ENCODE measurements around the gene TMEM25.
"Not testable (repeated sequence)": the region's sequence is repeated elsewhere in the genome, so short reads cannot be mapped to it uniquely, and the experiment has no call there.

TMEM25 gene

GRCh38 chr11:118532852-118533768 lies 2.1 kb downstream of the TMEM25 start:
- no peak for DNase-seq (ENCODE audit: low spot score)

DNA sequence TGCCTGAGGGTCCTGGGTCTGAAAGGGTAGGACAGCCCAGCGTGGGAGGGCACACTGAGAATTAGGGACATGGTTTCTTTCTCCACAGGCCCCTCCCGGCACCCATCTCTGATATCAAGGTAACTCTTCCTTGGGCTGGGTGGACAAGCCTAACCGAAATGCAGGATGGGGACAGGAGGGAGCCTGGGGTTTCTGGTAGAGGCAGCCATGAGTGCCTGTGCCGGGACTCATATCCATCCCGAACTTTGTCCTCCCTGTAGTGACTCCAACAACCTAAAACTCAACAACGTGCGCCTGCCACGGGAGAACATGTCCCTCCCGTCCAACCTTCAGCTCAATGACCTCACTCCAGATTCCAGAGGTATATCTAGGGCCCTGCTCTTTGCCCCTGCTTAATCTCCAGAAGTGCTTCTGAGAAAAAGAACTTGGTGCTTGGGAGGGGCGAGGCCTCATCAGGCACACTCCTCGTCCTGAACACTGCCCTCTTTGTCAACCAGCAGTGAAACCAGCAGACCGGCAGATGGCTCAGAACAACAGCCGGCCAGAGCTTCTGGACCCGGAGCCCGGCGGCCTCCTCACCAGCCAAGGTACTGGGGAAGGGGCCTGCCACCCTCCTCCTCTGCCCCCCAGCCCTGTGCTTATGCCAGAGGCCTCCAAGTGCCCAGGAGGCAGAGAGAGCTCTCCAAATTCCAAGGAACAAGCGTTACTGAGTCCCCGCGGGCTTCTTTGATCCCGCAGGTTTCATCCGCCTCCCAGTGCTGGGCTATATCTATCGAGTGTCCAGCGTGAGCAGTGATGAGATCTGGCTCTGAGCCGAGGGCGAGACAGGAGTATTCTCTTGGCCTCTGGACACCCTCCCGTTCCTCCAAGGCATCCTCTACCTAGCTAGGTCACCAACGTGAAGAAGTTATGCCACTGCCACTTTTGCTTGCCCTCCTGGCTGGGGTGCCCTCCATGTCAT lies 3.1 kb downstream of the TMEM25 start:
- no peak for DNase-seq (ENCODE audit: low spot score)

- DNase-seq (ENCODE audit: low spot score), result no peak
These were observed 4.3 kb downstream of the TMEM25 start for GRCh38 chr11:118535261-118535660.

DNA sequence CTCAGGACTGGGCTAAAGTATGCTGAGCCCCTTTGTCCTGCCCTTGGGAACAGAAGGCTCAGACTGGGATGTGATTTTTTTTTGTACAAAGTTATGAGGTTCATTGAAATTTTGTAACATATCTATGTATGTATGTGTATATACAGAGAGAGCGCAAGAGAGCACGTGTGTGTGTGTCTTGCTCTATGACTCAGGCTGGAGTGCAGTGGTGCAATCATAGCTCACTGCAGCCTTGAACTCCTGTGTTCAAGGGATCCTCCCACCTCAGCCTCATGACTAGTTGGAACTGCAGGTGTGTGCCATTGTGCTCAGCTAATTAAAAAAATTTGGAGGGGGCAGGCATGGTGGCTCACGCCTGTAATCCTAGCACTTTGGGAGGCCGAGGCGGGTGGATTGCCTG lies 5.7 kb downstream of the TMEM25 start:
- no peak for DNase-seq (ENCODE audit: low spot score)

DNA sequence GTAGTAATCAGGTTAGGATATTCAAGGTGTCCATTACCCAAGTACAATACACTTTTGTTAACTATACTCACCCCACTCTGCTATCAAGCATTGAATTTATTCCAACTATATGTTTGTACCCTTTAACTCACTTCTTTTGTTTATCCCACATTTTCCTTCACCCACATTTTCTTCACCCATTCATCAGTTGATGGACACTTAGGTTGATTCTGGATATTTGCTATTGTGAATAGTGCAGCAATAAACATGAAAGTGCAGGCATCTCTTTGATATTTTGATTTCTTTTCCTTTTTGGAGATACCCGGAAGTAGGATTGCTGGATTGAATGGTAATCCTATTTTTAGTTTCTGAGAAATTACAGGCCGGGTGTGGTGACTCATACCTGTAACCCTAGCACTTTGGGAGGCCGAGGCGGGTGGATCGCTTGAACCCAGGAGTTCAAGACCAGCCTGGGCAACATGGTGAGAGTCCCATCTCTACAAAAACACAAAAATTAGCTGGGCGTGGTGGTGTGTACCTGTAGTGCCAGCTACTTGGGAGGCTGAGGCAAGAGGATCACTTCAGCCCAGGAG lies 6.5 kb downstream of the TMEM25 start:
- DNase-seq (ENCODE audit: low spot score), result no peak

- no peak for DNase-seq (ENCODE audit: low spot score)
These were observed 13.1 kb downstream of the TMEM25 start for GRCh38 chr11:118544010-118544646.

- no peak for DNase-seq (ENCODE audit: low spot score)
These were observed 13.6 kb downstream of the TMEM25 start for GRCh38 chr11:118544647-118545010.

- no peak for DNase-seq (ENCODE audit: low spot score)
These were observed 14.5 kb downstream of the TMEM25 start for GRCh38 chr11:118545533-118545932.

- DNase-seq (ENCODE audit: low spot score), result no peak
These were observed 16.1 kb downstream of the TMEM25 start for GRCh38 chr11:118547132-118547531.

- DNase-seq (ENCODE audit: low spot score), result no peak
These were observed 21.3 kb downstream of the TMEM25 start for GRCh38 chr11:118552341-118552740.

GRCh38 chr11:118560806-118561205 lies 29.8 kb downstream of the TMEM25 start:
- no peak for DNase-seq (ENCODE audit: low spot score)

DNA sequence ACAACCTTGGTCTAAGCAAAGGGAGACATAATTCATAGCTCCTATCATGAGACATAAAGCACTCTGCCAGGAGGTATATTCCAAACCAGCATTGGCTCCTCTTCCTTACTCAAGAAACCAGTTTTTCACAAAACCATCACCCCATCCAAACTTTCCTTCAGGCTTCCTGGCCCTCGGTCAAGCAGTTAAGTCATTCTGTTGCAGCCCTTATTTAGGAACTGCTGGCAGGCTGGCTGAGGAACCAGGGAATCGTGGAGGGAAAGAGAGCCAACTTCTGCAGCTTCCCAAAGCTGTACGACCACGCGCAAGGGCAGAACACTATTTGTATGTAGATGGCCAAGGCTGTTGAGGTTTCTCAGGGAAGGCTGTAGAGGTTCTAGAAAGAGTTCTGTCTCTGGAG lies 34.1 kb downstream of the TMEM25 start:
- peak; percentile 64 for DNase-seq (ENCODE audit: low spot score)

DNA sequence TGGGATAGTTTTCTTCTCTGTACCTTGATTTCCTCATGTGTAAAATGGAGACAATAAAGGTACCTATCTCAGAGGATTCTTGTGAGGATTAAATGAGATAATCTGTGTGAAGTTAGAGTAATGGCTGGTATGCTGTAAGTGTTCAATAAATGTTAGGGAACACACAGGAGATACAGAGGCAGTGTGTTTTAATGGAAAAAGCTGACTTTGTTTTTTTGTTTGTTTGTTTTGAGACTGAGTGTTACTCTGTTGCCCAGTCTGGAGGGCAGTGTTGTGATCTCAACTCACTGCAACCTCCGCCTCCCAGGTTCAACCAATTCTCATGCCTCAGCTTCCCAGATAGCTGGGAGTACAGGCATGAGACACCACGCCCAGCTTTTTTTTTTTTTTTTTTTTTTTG lies 38.7 kb downstream of the TMEM25 start:
- no peak for DNase-seq (ENCODE audit: low spot score)

DNA sequence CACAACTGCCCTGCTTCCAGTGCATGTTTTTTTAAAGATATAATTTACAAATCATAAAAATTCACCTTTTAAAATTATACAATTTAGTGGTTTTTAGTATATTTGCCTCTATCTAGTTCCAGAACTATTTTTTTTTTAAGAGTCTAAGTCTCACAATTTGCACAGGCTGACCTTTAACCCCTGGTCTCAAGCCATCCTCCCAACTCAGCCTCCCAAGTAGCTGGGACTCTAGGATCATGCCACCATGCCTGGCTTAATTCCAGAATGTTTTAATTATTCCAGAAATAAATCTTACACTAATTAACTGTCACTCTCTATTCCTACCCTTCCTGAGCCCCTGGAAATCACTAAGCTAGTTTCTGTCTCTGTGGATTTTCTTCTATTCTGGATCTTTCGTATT lies 39.8 kb downstream of the TMEM25 start:
- DNase-seq (ENCODE audit: low spot score), result no peak

- not testable (repeated sequence) for DNase-seq (ENCODE audit: low spot score)
These were observed 40.7 kb downstream of the TMEM25 start for GRCh38 chr11:118571701-118572060.

- peak; percentile 92 for DNase-seq (ENCODE audit: low spot score)
These were observed 41.3 kb downstream of the TMEM25 start, which contains the start of gene ARCN1 for GRCh38 chr11:118572061-118572980. Gene ARCN1 (plus strand): TSS chr11:118572409. CDS start chr11:118572548, 139 bp downstream.

- DNase-seq (ENCODE audit: low spot score), result peak; percentile 50
These were observed 42.1 kb downstream of the TMEM25 start for GRCh38 chr11:118572981-118573550.

GRCh38 chr11:118574636-118575035 lies 43.6 kb downstream of the TMEM25 start:
- no peak for DNase-seq (ENCODE audit: low spot score)

GRCh38 chr11:118577995-118578394 lies 47.0 kb downstream of the TMEM25 start:
- not testable (repeated sequence) for DNase-seq (ENCODE audit: low spot score)

DNA sequence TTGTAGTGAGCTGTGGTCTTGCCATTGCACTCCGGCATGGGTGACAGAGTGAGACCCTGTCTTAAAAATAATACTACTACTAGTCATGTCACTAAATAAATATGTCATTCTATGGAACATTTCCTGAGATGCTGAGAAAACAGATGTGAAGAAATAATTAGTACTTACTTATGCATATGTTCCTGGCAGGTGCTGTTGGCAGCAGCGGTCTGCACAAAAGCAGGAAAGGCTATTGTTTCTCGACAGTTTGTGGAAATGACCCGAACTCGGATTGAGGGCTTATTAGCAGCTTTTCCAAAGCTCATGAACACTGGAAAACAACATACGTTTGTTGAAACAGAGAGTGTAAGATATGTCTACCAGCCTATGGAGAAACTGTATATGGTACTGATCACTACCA lies 50.1 kb downstream of the TMEM25 start:
- no peak for DNase-seq (ENCODE audit: low spot score)

All from GM03348 (cell line).